A549 (cell line): Measurements from ENCODE around the gene CCDC73.

Experiments used
- ATOH8 ChIP-seq: fragments of 250-450 bp; sonication (Bioruptor Pico); IDR thresholded peaks from 2 replicates; pipeline ENCODE4 v1.5.0; 2020; ENCODE audit warnings: low read depth, mild to moderate bottlenecking, moderate library complexity
- CEBPB ChIP-seq, 2 experiments: fragments of >200 bp in 1 of 2; sonication (Bioruptor Twin) in 1 of 2; formaldehyde crosslinking in 1 of 2; IDR thresholded peaks; 2 replicates each; pipeline ENCODE4 v1.6.1; 2012 to 2016
- CHD2 ChIP-seq: fragments of 150-350 bp; IDR thresholded peaks from 2 replicates; pipeline ENCODE4 v1.6.1; 2014; ENCODE audit warnings: low read length; ENCODE audit not compliant: partially characterized antibody
- CTCF ChIP-seq: fragments of >200 bp; sonication (Bioruptor Twin); formaldehyde crosslinking; IDR thresholded peaks from 3 replicates; pipeline ENCODE4 v1.5.1; 2016
- HOXA7 ChIP-seq: fragments of 250-450 bp; sonication (Bioruptor Pico); IDR thresholded peaks from 2 replicates; pipeline ENCODE4 v1.5.0; 2020; ENCODE audit warnings: mild to moderate bottlenecking, moderate library complexity
- POLR2A ChIP-seq: IDR thresholded peaks from 2 replicates; pipeline ENCODE4 v1.6.1; 2012; ENCODE audit warnings: mild to moderate bottlenecking, low read length
- SMC3 ChIP-seq: fragments of >200 bp; sonication (Bioruptor Twin); formaldehyde crosslinking; IDR thresholded peaks from 3 replicates; pipeline ENCODE4 v1.6.1; 2018; ENCODE audit warnings: inconsistent platforms
- USF2 ChIP-seq: fragments of 450-650 bp; IDR thresholded peaks from 2 replicates; pipeline ENCODE4 v1.6.1; 2014; ENCODE audit warnings: antibody characterized with exemption
- ZC3H11A ChIP-seq: fragments of 450-650 bp; IDR thresholded peaks from 2 replicates; pipeline ENCODE4 v1.6.1; 2014; ENCODE audit warnings: antibody characterized with exemption, mild to moderate bottlenecking
- ZFP36 ChIP-seq: fragments of 450-650 bp; IDR thresholded peaks from 2 replicates; pipeline ENCODE4 v1.6.1; 2014; ENCODE audit warnings: borderline replicate concordance; ENCODE audit not compliant: partially characterized antibody

GRCh38 chr11:32580967-32581366, 213.5 kb downstream of the CCDC73 start:
- TF ChIP-seq POLR2A (no peak), ZFP36 (no peak), HOXA7 (CRISPR knock-in tag) (no peak), ATOH8 (CRISPR knock-in tag) (no peak), CTCF (no peak), CEBPB (IDR thresholded peaks at IDR 0.05) (peak; percentile 60 to 66), CHD2 (no peak), USF2 (no peak), SMC3 (no peak), ZC3H11A (no peak)
